Common myeloid progenitor, CD34-positive (primary cell): ENCODE measurements around the gene ELF1. TPM values are rescaled to one million over a fixed set of nuclear protein-coding genes. Genes with fewer than 3 reads are reported as not detected.
A peak's percentile ranks its signal among the peaks of the same experiment; 100 is the strongest.

ENCODE experiments used
- CTCF ChIA-PET: fragments of 350-600 bp; sonication (Branson Sonifier 250); formaldehyde crosslinking; loops from one replicate; lab custom pipeline; 2021; ENCODE audit warnings: antibody characterized with exemption; lab: Charles Lee
- POLR2A ChIA-PET: fragments of 350-600 bp; sonication (Branson Sonifier 250); formaldehyde crosslinking; loops from one replicate; lab custom pipeline; 2021; ENCODE audit warnings: antibody characterized with exemption; lab: Charles Lee
- DNase-seq, 3 donors: peaks; one replicate each; pipeline versions ENCODE4 v3.0.0 to v3.0.0-alpha.2; 2013
- H3K27ac ChIP-seq, 2 experiments: 1 replicate in 1 of 2; 2 replicates in 1 of 2; pipeline ENCODE4 v1.7.0; 2013; ENCODE audit warnings: inconsistent platforms in 2 of 2, low read length in 2 of 2, mild to moderate bottlenecking in 2 of 2, low read depth in 1 of 2, moderate library complexity in 1 of 2; ENCODE audit not compliant: severe bottlenecking in 2 of 2, insufficient read depth in 1 of 2, poor library complexity in 1 of 2
- H3K27me3 ChIP-seq, 5 experiments: replicated peaks in 2 of 5; 1 replicate in 3 of 5; 2 replicates in 2 of 5; pipeline versions ENCODE4 v1.6.1 to v1.7.0; 2013; ENCODE audit warnings: low read length in 4 of 5, mild to moderate bottlenecking in 2 of 5, moderate library complexity in 2 of 5, inconsistent platforms in 1 of 5; ENCODE audit not compliant: insufficient read depth in 5 of 5, control insufficient read depth in 4 of 5
- H3K36me3 ChIP-seq, 4 experiments: 1 replicate in 2 of 4; 2 replicates in 2 of 4; pipeline versions ENCODE4 v1.6.1 to v1.7.0; 2013; ENCODE audit warnings: low read length in 3 of 4, control low read depth in 1 of 4, mild to moderate bottlenecking in 1 of 4; ENCODE audit not compliant: control insufficient read depth in 4 of 4, insufficient read depth in 4 of 4
- H3K4me1 ChIP-seq, 4 experiments: 1 replicate in 3 of 4; 2 replicates in 1 of 4; pipeline versions ENCODE4 v1.6.1 to v1.7.1; 2013; ENCODE audit warnings: low read length in 3 of 4, mild to moderate bottlenecking in 3 of 4, control low read depth in 1 of 4, inconsistent platforms in 1 of 4, moderate library complexity in 1 of 4; ENCODE audit not compliant: control insufficient read depth in 4 of 4, insufficient read depth in 4 of 4; ENCODE audit errors: control extremely low read depth in 1 of 4
- H3K4me3 ChIP-seq, 7 experiments: 1 replicate in 4 of 7; 2 replicates in 3 of 7; pipeline versions ENCODE4 v1.5.1 to v1.7.0; 2013; ENCODE audit warnings: mild to moderate bottlenecking in 7 of 7, low read length in 6 of 7, moderate library complexity in 6 of 7, inconsistent platforms in 2 of 7, low read depth in 2 of 7, control low read depth in 1 of 7; ENCODE audit not compliant: insufficient read depth in 4 of 7, control insufficient read depth in 1 of 7; ENCODE audit errors: extremely low read depth in 1 of 7
- H3K9me3 ChIP-seq, 5 experiments: 1 replicate in 4 of 5; 2 replicates in 1 of 5; pipeline versions ENCODE4 v1.6.1 to v1.7.1; 2013; ENCODE audit warnings: low read length in 4 of 5, mild to moderate bottlenecking in 2 of 5, inconsistent platforms in 1 of 5, low read depth in 1 of 5, moderate library complexity in 1 of 5; ENCODE audit not compliant: control insufficient read depth in 4 of 5, insufficient read depth in 2 of 5; ENCODE audit errors: control extremely low read depth in 1 of 5
- WGBS: methylation state at CpG from one replicate; pipeline ENCODE4 v1.1.5; 2013; ENCODE audit not compliant: insufficient coverage; 5-methylcytosine and 5-hydroxymethylcytosine counted together
- polyA plus RNA-seq: library from polyadenylated mRNA; unstranded; fragments of 120-200 nt; gene quantifications from one replicate; pipeline ENCODE4 v1.2.1, GENCODE V29; 2013

ELF1 gene
- 200 TPM for polyA plus RNA-seq

DNA sequence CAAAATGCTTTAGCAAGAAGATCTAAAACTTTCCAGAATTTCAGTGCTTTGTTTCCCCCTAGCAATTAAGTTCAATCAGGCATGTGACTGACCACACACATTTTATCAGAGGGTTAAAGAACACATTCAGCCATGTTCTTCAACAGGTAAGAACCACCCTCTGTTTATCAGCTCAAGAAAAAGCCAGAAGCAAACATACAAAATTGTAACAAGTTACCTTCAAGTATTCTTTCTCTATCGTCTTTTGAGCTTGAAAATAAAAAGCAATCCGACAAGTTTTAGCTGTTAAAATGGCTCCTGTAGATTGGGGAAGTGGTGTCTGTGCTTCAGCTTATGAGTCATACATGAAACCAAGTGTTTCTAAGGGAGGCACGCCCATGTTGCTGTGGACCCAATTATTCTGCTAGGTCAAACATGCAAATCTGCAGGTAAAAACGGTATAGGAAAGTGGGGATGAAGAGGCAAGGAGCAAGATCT is at the start of gene ELF1:
ELF1 (minus strand) TSS at position 306 of the 477 bp plus-strand sequence. CDS start 37,262 bp downstream, outside the sequence.
- Histone ChIP-seq H3K36me3 (peaks cover 0 to 1% (median 0%) of the 10 kb centered on the region in 4 experiments), H3K9me3 (no peaks in the 10 kb centered on the region), H3K27me3 (no peaks in the 10 kb centered on the region), H3K27ac (peak within 1 kb of the TSS; percentile 100), H3K4me3 (peak within 1 kb of the TSS in 6 of 7 experiments; percentile 69 to 100 (median 88)), H3K4me1 (peaks cover 25 to 53% (median 35%) of the 10 kb centered on the region in 4 experiments)
- DNase-seq = peak; percentile 92 to 96 (median 95)
- ChIA-PET POLR2A (interaction anchor here (0.9 to 1.4 kb wide), 5 partner anchors 11 to 42 kb away, joined by 3 to 5 read pairs (median 3); no protein-coding TSS in a partner anchor), CTCF (interaction anchor here (1.0 to 3.0 kb wide), 14 partner anchors 10 to 242 kb away, joined by 3 to 18 read pairs (median 6); no protein-coding TSS in a partner anchor)
- WGBS = 0% methylated on average over 1 of the region's 4 CpGs

DNA sequence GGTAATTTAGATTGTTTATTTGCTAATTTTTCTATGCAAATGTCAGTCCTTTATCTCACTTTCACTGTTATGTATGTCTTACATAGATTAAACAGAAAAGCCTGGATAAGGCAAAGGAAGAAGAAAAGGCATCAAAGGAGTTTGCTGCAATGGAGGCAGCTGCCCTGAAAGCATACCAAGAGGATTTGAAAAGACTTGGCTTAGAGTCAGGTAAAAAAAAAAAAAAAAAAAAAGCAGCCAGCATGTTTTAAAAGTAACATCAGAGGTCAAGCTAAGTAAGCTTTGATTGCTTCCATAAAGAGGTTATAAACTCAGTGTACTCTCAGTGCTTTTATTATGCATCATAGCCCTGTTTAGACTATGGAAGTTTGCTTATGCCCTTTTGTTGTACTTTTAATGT is 46.0 kb upstream of the ELF1 start:
- Histone ChIP-seq H3K9me3 (no peaks in the 10 kb centered on the region), H3K36me3 (peaks cover 19 to 42% (median 33%) of the 10 kb centered on the region in 4 experiments), H3K4me1 (peaks cover 7 to 14% (median 9%) of the 10 kb centered on the region in 4 experiments), H3K27ac (no peak overlapping the region), H3K4me3 (no peak overlapping the region), H3K27me3 (no peaks in the 10 kb centered on the region)
- DNase-seq = no peak
- ChIA-PET CTCF (no interaction called here), POLR2A (no interaction called here)

DNA sequence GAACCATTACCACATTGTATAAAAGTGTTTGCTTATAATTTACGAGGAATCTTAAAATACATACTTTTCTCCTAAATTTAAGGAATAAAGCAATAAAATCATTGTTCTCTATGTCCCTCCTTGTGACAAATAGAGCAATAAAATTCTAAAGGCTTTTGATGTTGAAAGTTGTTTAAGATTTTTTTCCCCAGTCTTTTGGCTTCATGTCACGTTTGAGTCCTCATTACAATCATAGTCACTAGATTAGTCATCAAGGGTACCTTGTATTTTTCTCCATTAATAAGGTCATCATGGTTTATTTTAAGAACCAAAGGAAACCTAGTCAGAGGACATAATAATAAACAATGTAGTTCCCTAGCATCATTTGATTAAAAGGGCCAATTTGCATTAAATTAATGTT is 45.4 kb upstream of the ELF1 start:
- no peaks in the 10 kb centered on the region for H3K27me3 ChIP-seq
- no peak overlapping the region for H3K4me3 ChIP-seq
- no peak overlapping the region for H3K27ac ChIP-seq
- ChIA-PET POLR2A (no interaction called here), CTCF (no interaction called here)
- H3K4me1 ChIP-seq = peaks cover 10 to 17% (median 11%) of the 10 kb centered on the region in 4 experiments
- H3K36me3 ChIP-seq = peaks cover 13 to 37% (median 31%) of the 10 kb centered on the region in 4 experiments
- WGBS = no CpG with 5 or more reads among the region's 2 CpGs
- H3K9me3 ChIP-seq = no peaks in the 10 kb centered on the region
- no peak for DNase-seq

DNA sequence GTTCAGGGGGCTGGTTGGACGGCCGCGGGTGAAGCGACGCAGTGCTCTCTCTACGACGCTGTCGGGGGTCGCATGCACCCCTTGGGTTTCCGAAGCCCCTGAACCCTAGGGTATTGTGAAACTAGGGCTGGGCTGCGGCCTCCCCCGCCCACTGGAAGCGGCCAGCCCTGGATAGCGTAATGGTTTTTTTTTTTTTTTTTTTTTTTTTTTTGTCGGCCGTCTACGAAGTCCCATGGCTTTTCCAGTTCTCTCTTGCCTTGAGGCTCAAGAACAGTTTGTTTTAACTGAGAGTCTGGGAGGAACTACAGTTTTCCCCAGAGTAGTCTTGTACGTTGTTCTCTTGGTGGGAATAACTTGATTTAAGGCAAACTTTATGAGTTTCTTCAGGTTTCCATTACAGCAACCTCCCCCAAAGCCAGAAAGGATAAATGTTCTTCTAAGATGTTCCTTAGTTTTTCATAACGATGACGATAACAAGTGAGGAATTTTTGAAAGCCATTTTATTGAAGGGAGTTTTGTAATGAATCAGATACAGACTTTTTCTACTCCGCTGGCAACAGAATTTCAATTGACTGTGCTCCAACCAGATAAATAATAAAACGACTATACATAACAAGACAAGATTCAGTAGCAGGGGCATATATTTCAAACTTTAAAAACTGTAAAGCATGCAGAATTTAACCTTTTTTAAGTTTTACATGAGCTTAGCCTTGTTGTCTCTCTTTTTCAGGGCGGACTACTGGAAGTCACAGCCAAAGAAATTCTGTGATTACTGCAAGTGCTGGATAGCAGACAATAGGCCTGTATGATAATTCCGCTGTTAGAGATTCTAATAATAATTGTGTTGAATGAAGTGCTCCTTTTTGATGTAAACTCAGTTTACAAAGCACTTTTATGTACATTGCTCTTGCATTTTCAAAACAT is 43.1 kb upstream of the ELF1 start:
- peaks cover 22 to 38% (median 28%) of the 10 kb centered on the region in 4 experiments for H3K4me1 ChIP-seq
- CTCF ChIA-PET = interaction anchor here (0.6 to 1.1 kb wide), 2 partner anchors 17 to 161 kb away, joined by 3 read pairs; no protein-coding TSS in a partner anchor
- peak overlapping the region; percentile 88 to 99 (median 94) for H3K4me3 ChIP-seq
- 19% methylated on average over 7 of the region's 24 CpGs for WGBS
- no peak for DNase-seq
- no peaks in the 10 kb centered on the region for H3K9me3 ChIP-seq
- POLR2A ChIA-PET = no interaction called here
- peaks cover 7 to 19% (median 17%) of the 10 kb centered on the region in 4 experiments for H3K36me3 ChIP-seq
- peak overlapping the region; percentile 85 to 94 for H3K27ac ChIP-seq
- no peaks in the 10 kb centered on the region for H3K27me3 ChIP-seq

DNA sequence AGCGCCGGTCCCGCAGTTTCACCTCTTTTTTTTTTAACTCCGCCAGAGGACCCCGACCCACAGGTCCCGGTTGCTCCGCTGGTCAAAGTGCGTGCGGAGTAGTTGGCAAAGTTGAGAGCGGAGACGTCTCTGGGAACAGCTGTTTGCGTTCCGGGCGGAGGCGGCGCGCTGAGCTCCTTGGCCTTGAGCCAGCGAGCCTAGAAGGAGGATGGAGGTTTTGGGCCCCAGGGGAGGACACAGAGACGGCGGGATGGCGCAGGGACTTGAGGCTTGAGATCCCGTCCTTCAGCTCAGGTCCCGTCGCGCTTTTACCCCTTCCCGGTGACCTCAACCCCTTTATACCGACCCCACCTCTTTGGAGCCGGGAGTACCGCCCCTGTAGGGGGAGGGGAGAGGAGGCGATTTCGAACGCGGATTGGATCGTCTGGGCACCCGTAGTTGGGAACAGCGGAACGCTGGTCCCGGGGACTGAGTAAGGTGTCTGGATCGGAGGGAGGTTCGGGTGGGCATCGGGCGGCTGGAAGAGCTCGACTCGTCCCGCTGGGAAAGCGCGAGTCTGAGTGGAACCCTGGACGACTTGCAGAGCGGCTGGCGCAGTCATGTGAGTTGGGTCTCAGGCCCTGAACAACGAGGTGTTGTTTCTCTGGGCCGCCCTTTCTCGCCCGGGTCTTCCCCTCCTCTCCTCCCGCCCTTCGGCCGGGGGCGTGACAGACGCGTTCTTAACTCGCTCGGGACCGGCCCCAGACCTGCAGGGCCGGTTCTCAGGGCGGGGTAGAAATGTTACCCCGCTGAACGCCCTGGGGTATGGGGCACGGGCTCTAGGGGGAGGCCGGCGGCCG is 42.2 kb upstream of the ELF1 start, which contains the start of gene WBP4:
WBP4 (plus strand) TSS at position 435 of the 839 bp plus-strand sequence; CDS start at position 600, 165 bp downstream.
- WGBS = 0% methylated on average over 61 of the region's 71 CpGs
- peak; percentile 95 to 98 (median 97) for DNase-seq
- ChIA-PET CTCF (interaction anchor here (0.8 to 4.2 kb wide), 9 partner anchors 13 to 284 kb away, joined by 3 to 12 read pairs (median 4); no protein-coding TSS in a partner anchor), POLR2A (interaction anchor here (0.6 to 2.0 kb wide), 5 partner anchors 11 to 759 kb away, joined by 3 to 4 read pairs (median 3); partner anchors contain the start of gene ELF1)
- Histone ChIP-seq H3K4me3 (peak within 1 kb of the TSS; percentile 88 to 99 (median 94)), H3K9me3 (no peaks in the 10 kb centered on the region), H3K27me3 (no peaks in the 10 kb centered on the region), H3K27ac (peak within 1 kb of the TSS; percentile 85 to 94), H3K36me3 (peaks cover 4 to 14% (median 11%) of the 10 kb centered on the region in 4 experiments), H3K4me1 (peaks cover 25 to 47% (median 34%) of the 10 kb centered on the region in 4 experiments)

DNA sequence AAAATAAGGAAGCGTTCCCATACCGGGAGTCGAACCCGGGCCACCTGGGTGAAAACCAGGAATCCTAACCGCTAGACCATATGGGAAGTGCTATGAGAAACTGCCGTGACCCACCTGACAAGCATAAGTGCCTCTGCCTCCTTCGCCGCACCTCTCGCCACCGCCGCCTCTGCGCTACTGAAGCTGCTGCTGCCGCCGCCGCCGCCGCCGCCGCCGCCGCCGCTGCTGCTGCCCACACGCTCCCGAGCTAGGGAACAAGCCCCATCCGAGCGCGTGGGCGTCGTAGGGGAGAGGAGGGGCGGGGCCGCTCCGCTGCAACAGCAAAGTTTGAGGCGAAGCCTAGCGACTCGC is 41.6 kb upstream of the ELF1 start:
- peak; percentile 82 to 95 (median 90) for DNase-seq
- peaks cover 27 to 51% (median 36%) of the 10 kb centered on the region in 4 experiments for H3K4me1 ChIP-seq

More for the DNA sequence above, 41.6 kb upstream of the ELF1 start:
- H3K4me3 ChIP-seq = peak overlapping the region; percentile 88 to 99 (median 94)
- 0% methylated on average over 21 of the region's 35 CpGs for WGBS
- H3K36me3 ChIP-seq = peaks cover under 1 to 9% (median 7%) of the 10 kb centered on the region in 4 experiments
- ChIA-PET POLR2A (interaction anchor here (0.6 to 2.0 kb wide), 6 partner anchors 11 to 759 kb away, joined by 3 to 4 read pairs (median 3); partner anchors contain the start of gene ELF1), CTCF (interaction anchor here (0.8 to 4.2 kb wide), 10 partner anchors 13 to 283 kb away, joined by 3 to 12 read pairs (median 4); no protein-coding TSS in a partner anchor)
- H3K27me3 ChIP-seq = no peaks in the 10 kb centered on the region
- peak overlapping the region; percentile 85 to 94 for H3K27ac ChIP-seq
- no peaks in the 10 kb centered on the region for H3K9me3 ChIP-seq
